Measurements from ENCODE around the gene DCAF6.

DCAF6 gene

GRCh38 chr1:168005529-168005928 is 69.0 kb downstream of the DCAF6 start:
- ChIA-PET CTCF (interaction anchor here (1.2 kb wide), 1 partner anchor 14 kb away, joined by 3 read pairs; no protein-coding TSS in a partner anchor), POLR2A (interaction anchor here (1.3 kb wide), 1 partner anchor 69 kb away, joined by 6 read pairs; the partner anchor contains the start of genes DCAF6 and MPC2)
- no peak for DNase-seq (ENCODE audit: extremely low spot score)
- TF ChIP-seq SP1 (IDR thresholded peaks at IDR 0.05) (no peak), ARNT (IDR thresholded peaks at IDR 0.05) (no peak), LEF1 (IDR thresholded peaks at IDR 0.05; ENCODE audit: borderline replicate concordance) (no peak), FOXM1 (IDR thresholded peaks at IDR 0.05; ENCODE audit: borderline replicate concordance) (no peak), SUZ12 (IDR thresholded peaks at IDR 0.05) (no peak), PKNOX1 (IDR thresholded peaks at IDR 0.05) (no peak), ELF4 (IDR thresholded peaks at IDR 0.05) (no peak), TARDBP (IDR thresholded peaks at IDR 0.05) (no peak), ZNF384 (IDR thresholded peaks at IDR 0.05) (no peak), L3MBTL2 (conservative IDR thresholded peaks at IDR 0.05) (no peak), NFRKB (IDR thresholded peaks at IDR 0.05) (no peak), FOXK2 (IDR thresholded peaks at IDR 0.05) (no peak), FOXA1 (IDR thresholded peaks at IDR 0.05) (no peak), CTBP1 (IDR thresholded peaks at IDR 0.05; ENCODE audit: borderline replicate concordance) (no peak), HDGF (IDR thresholded peaks at IDR 0.05; ENCODE audit: borderline replicate concordance) (no peak), BHLHE40 (IDR thresholded peaks at IDR 0.05; ENCODE audit: borderline replicate concordance) (no peak)

GRCh38 chr1:168007691-168008090 is 71.2 kb downstream of the DCAF6 start:
- ChIA-PET CTCF (no interaction called here), POLR2A (no interaction called here)
- no peak for TF ChIP-seq LEF1 (IDR thresholded peaks at IDR 0.05; ENCODE audit: borderline replicate concordance)
- TF ChIP-seq ARNT (IDR thresholded peaks at IDR 0.05), result no peak
- no peak for TF ChIP-seq CTBP1 (IDR thresholded peaks at IDR 0.05; ENCODE audit: borderline replicate concordance)
- TF ChIP-seq FOXM1 (IDR thresholded peaks at IDR 0.05; ENCODE audit: borderline replicate concordance), result no peak
- no peak for TF ChIP-seq SUZ12 (IDR thresholded peaks at IDR 0.05)
- TF ChIP-seq ZNF384 (IDR thresholded peaks at IDR 0.05), result no peak
- TF ChIP-seq TARDBP (IDR thresholded peaks at IDR 0.05), result no peak
- TF ChIP-seq ELF4 (IDR thresholded peaks at IDR 0.05), result no peak
- TF ChIP-seq L3MBTL2 (conservative IDR thresholded peaks at IDR 0.05), result no peak
- TF ChIP-seq PKNOX1 (IDR thresholded peaks at IDR 0.05), result no peak
- TF ChIP-seq HDGF (IDR thresholded peaks at IDR 0.05; ENCODE audit: borderline replicate concordance), result no peak
- no peak for TF ChIP-seq NFRKB (IDR thresholded peaks at IDR 0.05)
- no peak for TF ChIP-seq FOXA1 (IDR thresholded peaks at IDR 0.05)
- no peak for TF ChIP-seq SP1 (IDR thresholded peaks at IDR 0.05)
- TF ChIP-seq FOXK2 (IDR thresholded peaks at IDR 0.05), result no peak
- TF ChIP-seq BHLHE40 (IDR thresholded peaks at IDR 0.05; ENCODE audit: borderline replicate concordance), result no peak
- no peak for DNase-seq (ENCODE audit: extremely low spot score)

GRCh38 chr1:168008595-168008994 is 72.1 kb downstream of the DCAF6 start:
- TF ChIP-seq FOXA1 (IDR thresholded peaks at IDR 0.05), result no peak
- TF ChIP-seq CTBP1 (IDR thresholded peaks at IDR 0.05; ENCODE audit: borderline replicate concordance), result no peak
- no peak for TF ChIP-seq SP1 (IDR thresholded peaks at IDR 0.05)
- no peak for TF ChIP-seq ZNF384 (IDR thresholded peaks at IDR 0.05)
- no peak for TF ChIP-seq PKNOX1 (IDR thresholded peaks at IDR 0.05)
- no peak for TF ChIP-seq ELF4 (IDR thresholded peaks at IDR 0.05)
- TF ChIP-seq TARDBP (IDR thresholded peaks at IDR 0.05), result no peak
- CTCF ChIA-PET, result no interaction called here
- no peak for DNase-seq (ENCODE audit: extremely low spot score)
- POLR2A ChIA-PET, result no interaction called here

GRCh38 chr1:168009322-168009721 is 72.8 kb downstream of the DCAF6 start:
- ChIA-PET CTCF (interaction anchor here (1.2 kb wide), 1 partner anchor 73 kb away, joined by 3 read pairs; no protein-coding TSS in a partner anchor), POLR2A (no interaction called here)
- TF ChIP-seq FOXK2 (IDR thresholded peaks at IDR 0.05), result no peak
- no peak for TF ChIP-seq ELF4 (IDR thresholded peaks at IDR 0.05)
- TF ChIP-seq LEF1 (IDR thresholded peaks at IDR 0.05; ENCODE audit: borderline replicate concordance), result no peak
- no peak for TF ChIP-seq TARDBP (IDR thresholded peaks at IDR 0.05)
- TF ChIP-seq NFRKB (IDR thresholded peaks at IDR 0.05), result no peak
- TF ChIP-seq L3MBTL2 (conservative IDR thresholded peaks at IDR 0.05), result no peak
- no peak for TF ChIP-seq FOXA1 (IDR thresholded peaks at IDR 0.05)
- TF ChIP-seq FOXM1 (IDR thresholded peaks at IDR 0.05; ENCODE audit: borderline replicate concordance), result no peak
- TF ChIP-seq SUZ12 (IDR thresholded peaks at IDR 0.05), result no peak
- TF ChIP-seq SP1 (IDR thresholded peaks at IDR 0.05), result no peak
- DNase-seq (ENCODE audit: extremely low spot score), result no peak

GRCh38 chr1:168019407-168019806 is 82.9 kb downstream of the DCAF6 start:
- TF ChIP-seq HDGF (IDR thresholded peaks at IDR 0.05; ENCODE audit: borderline replicate concordance) (no peak), PKNOX1 (IDR thresholded peaks at IDR 0.05) (0 out of 2 replicates have a peak, but pooled peaks have one; percentile 44)
- CTCF ChIA-PET, result interaction anchor here (0.7 kb wide), 1 partner anchor 13 kb away, joined by 3 read pairs; no protein-coding TSS in a partner anchor
- peak; percentile 20 for DNase-seq (ENCODE audit: extremely low spot score)
- POLR2A ChIA-PET, result no interaction called here

- POLR2A ChIA-PET, result no interaction called here
- no peak for DNase-seq (ENCODE audit: extremely low spot score)
- TF ChIP-seq HDGF (IDR thresholded peaks at IDR 0.05; ENCODE audit: borderline replicate concordance) (no peak), ELF4 (IDR thresholded peaks at IDR 0.05) (no peak), SP1 (IDR thresholded peaks at IDR 0.05) (no peak), L3MBTL2 (conservative IDR thresholded peaks at IDR 0.05) (no peak)
- CTCF ChIA-PET, result no interaction called here
These were observed 94.7 kb downstream of the DCAF6 start for GRCh38 chr1:168031198-168031597.

Measured in HEK293T (cell line).